Mesenchymal stem cell (in vitro differentiated cells and primary cell): Measurements from ENCODE around the gene IMPDH2.

Experiments used
- DNase-seq: peaks from one replicate; pipeline ENCODE4 v3.0.0-alpha.2; 2013
- H2AFZ ChIP-seq: one replicate; pipeline ENCODE4 v1.6.1; 2013; ENCODE audit warnings: low read depth, mild to moderate bottlenecking, control low read depth, inconsistent platforms, low read length, moderate library complexity
- H2AK5ac ChIP-seq: 2 replicates; pipeline ENCODE4 v1.6.1; 2013; ENCODE audit warnings: low read length, moderate library complexity, mild to moderate bottlenecking, inconsistent platforms; ENCODE audit not compliant: severe bottlenecking
- H2BK120ac ChIP-seq: one replicate; pipeline ENCODE4 v1.6.1; 2013; ENCODE audit warnings: low read depth, mild to moderate bottlenecking, inconsistent platforms, low read length, moderate library complexity
- H2BK12ac ChIP-seq, 2 experiments: one replicate each; pipeline ENCODE4 v1.6.1; 2013; ENCODE audit warnings: inconsistent platforms in 2 of 2, low read length in 2 of 2, mild to moderate bottlenecking in 2 of 2, moderate library complexity in 2 of 2, control low read depth in 1 of 2
- H2BK15ac ChIP-seq: one replicate; pipeline ENCODE4 v1.6.1; 2013; ENCODE audit warnings: mild to moderate bottlenecking, low read depth, inconsistent platforms; ENCODE audit not compliant: poor library complexity, severe bottlenecking
- H2BK5ac ChIP-seq: 2 replicates; pipeline ENCODE4 v1.6.1; 2013; ENCODE audit warnings: low read depth, mild to moderate bottlenecking, low read length, control low read depth, inconsistent platforms; ENCODE audit not compliant: poor library complexity, severe bottlenecking
- H3K14ac ChIP-seq, 2 experiments: one replicate each; pipeline ENCODE4 v1.6.1; 2013; ENCODE audit warnings: inconsistent platforms in 2 of 2, low read length in 2 of 2, control low read depth in 1 of 2, mild to moderate bottlenecking in 1 of 2, moderate library complexity in 1 of 2
- H3K18ac ChIP-seq, 2 experiments: one replicate each; pipeline ENCODE4 v1.6.1; 2013; ENCODE audit warnings: inconsistent platforms in 2 of 2, low read length in 2 of 2, control low read depth in 1 of 2, low read depth in 1 of 2, mild to moderate bottlenecking in 1 of 2
- H3K23ac ChIP-seq, 2 experiments: one replicate each; pipeline ENCODE4 v1.6.1; 2013; ENCODE audit warnings: inconsistent platforms in 2 of 2, low read length in 2 of 2, mild to moderate bottlenecking in 2 of 2, moderate library complexity in 2 of 2, control low read depth in 1 of 2
- H3K27ac ChIP-seq: 2 replicates; pipeline ENCODE4 v1.5.1; 2013; ENCODE audit warnings: mild to moderate bottlenecking, moderate library complexity, low read length, control low read depth, inconsistent platforms; ENCODE audit not compliant: poor library complexity, severe bottlenecking
- H3K27me3 ChIP-seq, 2 experiments: 2 replicates each; pipeline versions ENCODE4 v1.6.1 to v1.7.0; 2013; ENCODE audit warnings: low read length in 2 of 2, mild to moderate bottlenecking in 2 of 2, moderate library complexity in 2 of 2, control low read depth in 1 of 2, inconsistent platforms in 1 of 2; ENCODE audit not compliant: control insufficient read depth in 1 of 2, insufficient read depth in 1 of 2
- H3K36me3 ChIP-seq, 2 experiments: 2 replicates each; pipeline versions ENCODE4 v1.6.1 to v1.7.0; 2013; ENCODE audit warnings: low read length in 2 of 2, control low read depth in 1 of 2, inconsistent platforms in 1 of 2, low read depth in 1 of 2, mild to moderate bottlenecking in 1 of 2; ENCODE audit not compliant: insufficient read depth in 2 of 2, control insufficient read depth in 1 of 2
- H3K4ac ChIP-seq, 2 experiments: one replicate each; pipeline ENCODE4 v1.6.1; 2013; ENCODE audit warnings: inconsistent platforms in 2 of 2, low read length in 2 of 2, mild to moderate bottlenecking in 2 of 2, moderate library complexity in 2 of 2, control low read depth in 1 of 2, low read depth in 1 of 2
- H3K4me1 ChIP-seq: 2 replicates; pipeline ENCODE4 v1.6.1; 2013; ENCODE audit warnings: low read depth, low read length, control low read depth; ENCODE audit not compliant: control insufficient read depth, insufficient read depth
- H3K4me2 ChIP-seq: 2 replicates; pipeline ENCODE4 v1.6.1; 2013; ENCODE audit warnings: low read length, mild to moderate bottlenecking, inconsistent platforms; ENCODE audit not compliant: poor library complexity, severe bottlenecking
- H3K4me3 ChIP-seq, 2 experiments: 2 replicates each; pipeline versions ENCODE4 v1.5.1 to v1.7.0; 2013; ENCODE audit warnings: low read length in 2 of 2, mild to moderate bottlenecking in 2 of 2, control low read depth in 1 of 2, low read depth in 1 of 2; ENCODE audit not compliant: insufficient read depth in 1 of 2
- H3K79me1 ChIP-seq: replicated peaks from 2 replicates; pipeline ENCODE4 v1.6.1; 2013; ENCODE audit warnings: mild to moderate bottlenecking, control low read depth, low read length, inconsistent platforms; ENCODE audit not compliant: poor library complexity, severe bottlenecking
- H3K9ac ChIP-seq: 2 replicates; pipeline ENCODE4 v1.7.0; 2013; ENCODE audit warnings: mild to moderate bottlenecking, low read length, moderate library complexity
- H3K9me3 ChIP-seq: 2 replicates; pipeline ENCODE4 v1.7.0; 2013; ENCODE audit warnings: mild to moderate bottlenecking, low read length; ENCODE audit not compliant: control insufficient read depth
- H4K8ac ChIP-seq: one replicate; pipeline ENCODE4 v1.6.1; 2013; ENCODE audit warnings: inconsistent platforms, mild to moderate bottlenecking, low read length, moderate library complexity
- H4K91ac ChIP-seq: one replicate; pipeline ENCODE4 v1.6.1; 2013; ENCODE audit warnings: mild to moderate bottlenecking, low read length, inconsistent platforms
- WGBS: methylation state at CpG from one replicate; pipeline ENCODE4 v1.1.7; 2013; ENCODE audit warnings: mixed read lengths; 5-methylcytosine and 5-hydroxymethylcytosine counted together

Gene IMPDH2

DNA sequence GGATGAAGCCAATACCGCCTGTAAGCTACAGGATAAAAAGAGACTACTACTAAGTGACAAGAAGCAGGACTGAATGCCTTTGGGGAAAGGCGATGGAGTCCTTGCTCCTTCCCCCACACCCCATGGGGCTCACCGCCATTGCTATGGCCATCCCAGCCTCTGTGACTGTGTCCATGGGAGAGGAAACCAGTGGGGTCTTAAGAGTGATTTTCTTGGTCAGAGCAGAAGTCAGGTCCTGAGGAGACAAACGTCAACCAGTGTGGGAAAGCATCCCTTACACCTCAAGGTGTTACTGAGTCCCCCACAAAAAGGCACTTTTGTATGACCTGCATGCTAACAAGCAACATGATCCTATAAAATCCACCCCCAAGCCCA lies 913 bp downstream of the IMPDH2 start:
- Histone ChIP-seq H3K4me2 (peak overlapping the region; percentile 51), H3K23ac (no peak overlapping the region), H3K18ac (no peak overlapping the region), H3K4me3 (peak overlapping the region in 1 of 2 experiments; percentile 92), H3K9me3 (no peaks in the 10 kb centered on the region), H3K4ac (peak overlapping the region in 1 of 2 experiments; percentile 88), H3K36me3 (peaks cover 86 to 88% of the 10 kb centered on the region in 2 experiments), H2AFZ (no peak overlapping the region), H2BK12ac (no peak overlapping the region), H2BK15ac (no peak overlapping the region), H3K27ac (no peak overlapping the region), H3K4me1 (peaks cover 14% of the 10 kb centered on the region), H3K27me3 (no peaks in the 10 kb centered on the region), H3K79me1 (peaks cover 37% of the 10 kb centered on the region), H4K8ac (no peak overlapping the region), H2BK120ac (no peak overlapping the region), H3K9ac (peak overlapping the region; percentile 95), H3K14ac (peak overlapping the region in 1 of 2 experiments; percentile 82), H4K91ac (no peak overlapping the region), H2AK5ac (no peak overlapping the region), H2BK5ac (no peak overlapping the region)
- WGBS: 100% methylated on average over 4 of the region's 4 CpGs
- no peak for DNase-seq

DNA sequence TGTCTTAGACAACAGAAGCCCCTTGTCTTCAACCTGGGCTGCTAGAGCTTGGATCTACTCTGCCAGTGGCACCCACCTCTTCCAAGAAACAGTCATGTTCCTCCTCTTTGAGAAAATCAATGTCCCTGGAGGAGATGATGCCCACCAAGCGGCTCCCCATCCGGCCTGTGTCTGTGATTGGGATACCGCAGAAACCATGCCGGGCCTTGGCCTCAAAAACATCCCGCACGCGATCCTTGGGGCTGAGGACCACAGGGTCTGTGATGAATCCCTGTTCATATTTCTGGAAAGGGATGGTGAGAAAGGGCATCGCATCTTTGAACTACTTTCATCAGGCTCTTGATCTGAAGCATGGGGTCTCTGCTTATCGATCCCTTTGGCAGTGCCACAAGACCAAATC lies 1.6 kb downstream of the IMPDH2 start:
- 99% methylated on average over 9 of the region's 9 CpGs for WGBS

DNA sequence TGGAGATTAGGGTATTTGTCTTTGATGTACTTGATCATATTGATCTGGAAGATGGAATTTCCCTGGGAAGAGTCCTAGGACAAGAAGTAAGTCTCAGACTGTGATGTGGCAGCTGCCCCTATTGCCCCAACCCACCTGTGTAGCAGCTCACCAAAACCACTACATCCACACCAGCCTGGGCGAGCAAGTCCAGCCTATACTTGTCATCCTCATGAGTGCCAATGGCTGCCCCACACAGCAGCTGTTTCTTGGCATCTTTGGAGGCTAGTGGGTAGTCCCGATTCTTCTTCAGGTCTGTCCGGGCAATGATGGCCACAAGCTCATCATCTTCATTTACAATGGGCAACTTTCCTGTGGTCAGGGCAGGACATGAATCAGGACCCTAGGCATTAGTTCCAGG lies 2.7 kb downstream of the IMPDH2 start:
- Histone ChIP-seq H2AFZ (no peak overlapping the region), H2BK12ac (no peak overlapping the region)

More for the DNA sequence above, 1.6 kb downstream of the IMPDH2 start:
- Histone ChIP-seq H4K91ac (no peak overlapping the region), H4K8ac (peak overlapping the region; percentile 28), H3K14ac (no peak overlapping the region), H2AFZ (no peak overlapping the region), H2BK120ac (no peak overlapping the region), H3K27me3 (no peaks in the 10 kb centered on the region), H2BK12ac (no peak overlapping the region), H3K18ac (no peak overlapping the region), H3K4me1 (peaks cover 16% of the 10 kb centered on the region), H3K79me1 (peaks cover 37% of the 10 kb centered on the region), H3K4me3 (peak overlapping the region in 1 of 2 experiments; percentile 92), H3K23ac (no peak overlapping the region), H3K36me3 (peaks cover 85 to 88% of the 10 kb centered on the region in 2 experiments), H3K9me3 (no peaks in the 10 kb centered on the region), H2BK15ac (no peak overlapping the region), H2BK5ac (no peak overlapping the region), H3K4ac (no peak overlapping the region), H3K9ac (peak overlapping the region; percentile 95), H2AK5ac (no peak overlapping the region), H3K4me2 (no peak overlapping the region), H3K27ac (no peak overlapping the region)
- no peak for DNase-seq

DNA sequence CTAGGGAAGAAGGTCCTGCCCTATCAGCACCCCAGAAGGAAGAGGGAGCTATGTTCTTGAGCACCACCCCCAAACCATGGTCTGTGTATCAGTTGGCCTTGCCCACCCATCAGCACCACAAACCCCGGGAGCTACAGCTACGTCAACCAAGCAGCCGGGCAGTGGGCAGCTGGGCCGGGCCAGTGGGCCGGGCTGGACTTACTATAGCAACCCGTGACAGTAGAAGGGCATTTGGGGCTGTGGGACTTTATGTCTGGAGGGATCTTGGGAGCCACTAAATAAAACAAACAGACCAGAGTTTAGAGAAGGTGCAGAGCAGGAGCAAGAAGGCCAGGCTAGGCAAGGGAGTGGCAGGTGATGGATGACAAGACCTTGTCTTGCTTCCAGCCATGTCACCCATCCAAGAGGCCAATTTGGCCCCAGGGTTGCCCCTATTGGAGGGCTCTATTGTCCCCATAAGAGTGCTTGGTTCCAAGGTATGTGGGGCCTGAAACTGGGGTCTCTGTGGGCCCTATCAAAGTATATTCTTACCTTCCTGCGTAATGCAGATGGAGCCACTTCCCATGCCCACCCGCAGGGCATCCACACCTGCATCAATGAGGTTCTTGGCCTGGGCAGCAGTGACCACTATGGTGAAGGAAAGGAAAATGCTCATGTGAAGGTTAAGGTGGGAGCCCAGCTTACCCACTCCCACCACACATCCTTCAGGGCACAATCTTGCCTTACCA lies 3.2 kb downstream of the IMPDH2 start:
- Histone ChIP-seq H2BK15ac (no peak overlapping the region), H2AFZ (no peak overlapping the region), H3K4me3 (no peak overlapping the region), H3K9ac (peak overlapping the region; percentile 3), H3K9me3 (no peaks in the 10 kb centered on the region), H4K8ac (peak overlapping the region; percentile 56), H4K91ac (no peak overlapping the region), H3K4me1 (peaks cover 17% of the 10 kb centered on the region), H3K23ac (no peak overlapping the region), H2AK5ac (no peak overlapping the region), H3K4ac (no peak overlapping the region), H3K27me3 (no peaks in the 10 kb centered on the region), H3K4me2 (no peak overlapping the region), H3K14ac (no peak overlapping the region), H2BK120ac (no peak overlapping the region), H3K27ac (no peak overlapping the region), H3K36me3 (peaks cover 69 to 75% of the 10 kb centered on the region in 2 experiments), H2BK12ac (no peak overlapping the region), H3K18ac (no peak overlapping the region), H3K79me1 (peaks cover 30% of the 10 kb centered on the region), H2BK5ac (no peak overlapping the region)
- no peak for DNase-seq
- WGBS: 97% methylated on average over 8 of the region's 8 CpGs

More for the DNA sequence above, 2.7 kb downstream of the IMPDH2 start:
- Histone ChIP-seq H3K4ac (no peak overlapping the region), H2BK15ac (no peak overlapping the region), H4K91ac (no peak overlapping the region), H3K4me1 (peaks cover 17% of the 10 kb centered on the region), H2BK5ac (no peak overlapping the region), H3K14ac (no peak overlapping the region), H3K9me3 (no peaks in the 10 kb centered on the region), H4K8ac (no peak overlapping the region), H3K4me3 (no peak overlapping the region), H3K36me3 (peaks cover 74 to 77% of the 10 kb centered on the region in 2 experiments), H2AK5ac (no peak overlapping the region), H3K4me2 (no peak overlapping the region), H3K27me3 (no peaks in the 10 kb centered on the region), H3K18ac (no peak overlapping the region), H2BK120ac (no peak overlapping the region), H3K9ac (peak overlapping the region; percentile 3), H3K23ac (no peak overlapping the region), H3K79me1 (peaks cover 30% of the 10 kb centered on the region), H3K27ac (no peak overlapping the region)
- no peak for DNase-seq
- WGBS: 100% methylated on average over 3 of the region's 3 CpGs
